NCI-H146 treated with DMSO at 0.1 percent for 48 hours (cell line): ENCODE data around the gene ADIPOR2.
"Not testable (repeated sequence)": the region's sequence is repeated elsewhere in the genome, so short reads cannot be mapped to it uniquely, and the experiment has no call there.

Source experiments
- DNase-seq: peaks from one replicate; lab custom pipeline; 2025; ENCODE audit not compliant: unreplicated experiment; lab: John Stamatoyannopoulos, UW

Gene ADIPOR2

DNA sequence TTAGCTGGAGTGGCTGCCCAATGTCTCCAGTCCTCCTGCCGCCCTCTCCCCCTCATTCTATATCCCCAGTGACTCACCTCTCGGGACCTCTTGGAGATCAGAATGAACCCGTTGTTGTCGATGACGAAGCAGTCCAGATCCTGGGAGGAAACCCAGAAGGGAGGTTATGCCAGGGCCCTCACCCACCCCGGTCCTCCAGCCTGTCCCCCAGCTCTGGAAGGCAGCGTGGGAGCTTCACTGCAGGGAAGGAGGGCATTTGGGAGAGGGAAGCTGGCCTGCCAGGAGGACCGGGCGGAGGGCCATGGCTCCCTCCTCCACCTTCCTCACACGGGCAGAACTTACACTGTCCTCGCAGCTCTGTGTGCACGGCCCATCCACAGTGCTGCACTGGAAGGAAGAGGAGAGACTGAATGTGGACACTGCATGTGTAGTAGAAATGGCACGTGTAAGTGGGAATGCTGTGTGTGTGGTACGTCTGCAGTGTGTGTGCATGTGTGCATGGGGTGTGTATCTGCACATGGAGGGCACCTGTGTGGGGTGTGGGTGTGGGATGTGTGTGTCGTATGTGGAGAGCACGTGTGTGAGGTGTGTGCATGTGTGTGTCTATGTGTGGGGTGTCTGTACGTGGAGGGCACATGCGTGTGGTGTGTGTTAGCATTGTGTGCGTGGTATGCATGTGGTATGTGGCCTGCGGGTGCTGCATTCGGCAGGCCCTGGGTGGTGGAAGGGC lies 119.5 kb downstream of the ADIPOR2 start:
- DNase-seq, result no peak

DNA sequence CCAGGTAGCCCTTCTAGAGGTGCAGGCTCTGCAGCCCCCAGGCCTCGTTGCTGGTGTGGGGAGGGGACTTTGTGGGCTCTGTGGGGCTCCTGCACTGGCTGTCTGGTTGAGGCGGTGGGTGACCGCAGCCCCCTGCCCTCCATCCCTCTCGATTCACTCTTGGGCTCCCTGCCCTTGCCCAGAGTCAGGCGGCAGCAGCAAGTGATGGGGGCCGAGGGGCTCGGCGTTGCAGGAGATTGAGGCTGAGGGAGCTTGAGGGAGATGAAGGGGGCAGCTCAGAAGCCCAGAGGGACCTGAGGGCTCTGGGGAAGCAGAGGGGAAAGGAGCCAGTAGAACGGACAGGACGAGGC lies 120.0 kb downstream of the ADIPOR2 start:
- DNase-seq, result no peak

DNA sequence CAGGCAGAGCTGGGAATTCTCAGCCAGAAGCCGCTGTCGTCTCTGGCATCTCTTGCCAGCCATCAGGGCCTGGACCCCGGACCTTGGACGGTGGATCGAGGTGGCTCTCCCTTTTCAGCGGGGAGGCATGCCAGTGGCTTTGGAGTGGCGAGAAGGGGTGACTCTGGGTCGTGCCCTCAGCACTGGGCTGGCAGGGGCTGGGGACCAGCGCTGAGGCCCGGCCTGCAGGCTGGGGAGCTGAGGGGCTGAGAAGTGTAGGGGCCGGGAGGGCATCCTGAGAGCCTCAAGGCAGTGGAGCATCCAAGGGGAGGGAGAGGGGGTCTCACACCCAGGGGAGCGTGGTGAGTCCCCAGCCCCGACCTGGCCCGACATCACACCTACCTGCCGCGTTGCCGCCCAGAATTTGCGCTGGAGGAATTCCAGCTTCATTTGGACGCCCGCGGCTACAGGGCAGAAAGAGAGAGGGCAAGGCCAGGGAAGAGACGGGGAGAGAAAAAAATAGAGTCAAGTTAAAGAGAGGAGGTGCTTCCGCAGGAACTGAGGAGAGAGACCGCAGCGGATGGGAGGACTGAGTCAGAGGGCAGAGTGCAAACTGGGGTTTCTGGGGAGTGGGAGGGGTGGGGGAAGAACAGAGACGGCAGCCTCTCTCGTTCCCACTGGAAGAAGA lies 120.5 kb downstream of the ADIPOR2 start:
- no peak for DNase-seq

DNA sequence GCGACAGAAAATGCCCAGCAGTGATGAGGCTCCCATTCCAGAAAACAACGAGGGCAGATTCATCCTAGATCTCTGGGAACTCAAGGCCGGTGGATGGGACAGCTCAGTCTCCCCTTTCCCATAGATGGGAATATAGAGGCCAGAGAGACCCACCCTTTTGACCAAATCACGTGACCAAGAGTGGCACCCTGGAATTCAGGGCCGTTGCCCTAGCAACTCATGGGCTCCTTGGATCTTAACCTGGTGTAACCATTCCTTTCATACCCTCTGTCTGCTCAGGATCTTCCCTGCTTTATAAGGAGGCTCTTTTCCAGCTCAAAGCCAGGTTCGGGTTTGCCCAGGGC lies 121.0 kb downstream of the ADIPOR2 start:
- no peak for DNase-seq

DNA sequence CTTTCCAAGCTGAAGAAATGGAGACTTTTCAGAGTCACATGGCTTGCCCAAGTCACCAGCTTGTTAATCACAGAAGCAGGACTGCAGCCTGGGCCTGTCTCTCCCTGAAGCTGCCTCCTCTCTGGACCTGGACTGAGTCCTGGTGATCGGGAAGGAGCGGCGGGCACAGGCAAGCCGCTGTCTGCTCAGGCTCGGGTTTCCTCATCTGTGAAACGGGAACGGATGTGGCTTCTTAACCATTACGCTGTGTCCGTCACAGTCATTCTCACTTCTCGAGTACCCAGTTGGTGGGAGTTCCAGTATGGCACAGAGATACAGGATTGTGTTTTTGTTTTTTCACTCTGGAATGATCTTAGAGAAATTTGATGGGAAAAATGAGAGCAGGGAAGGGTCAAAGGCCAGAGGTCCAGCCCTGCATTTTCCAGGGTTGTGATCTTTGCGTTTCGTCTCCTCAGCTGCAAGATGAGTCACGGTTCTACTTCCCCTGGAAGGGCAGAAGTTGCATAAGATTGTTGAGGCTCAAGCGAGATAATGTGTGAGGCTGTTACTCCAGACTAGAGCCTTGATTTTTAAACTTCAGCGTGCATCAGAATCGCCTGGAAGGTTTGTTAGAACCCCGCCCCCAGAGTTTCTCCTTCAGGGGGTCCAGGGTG lies 121.9 kb downstream of the ADIPOR2 start:
- DNase-seq, result no peak

DNA sequence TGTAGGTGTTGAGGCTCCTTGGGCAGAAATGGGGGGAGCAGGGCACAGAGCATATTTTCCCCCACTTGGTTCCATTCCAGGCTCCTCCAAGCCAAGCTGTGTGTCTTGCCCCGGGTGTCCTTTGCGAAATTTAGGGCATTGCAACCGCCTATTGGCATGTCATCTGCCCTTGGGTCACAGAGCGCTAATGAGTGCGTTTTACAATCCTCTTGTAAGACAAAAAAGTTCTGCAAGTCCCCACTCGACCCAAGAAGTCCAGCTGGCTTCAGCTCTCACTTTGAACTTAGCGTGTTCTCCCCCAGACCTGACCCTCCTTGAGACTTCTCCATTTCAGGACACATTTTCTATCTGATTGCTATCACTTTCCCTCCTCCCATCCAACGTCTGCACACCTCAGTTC lies 123.4 kb downstream of the ADIPOR2 start:
- no peak for DNase-seq

DNA sequence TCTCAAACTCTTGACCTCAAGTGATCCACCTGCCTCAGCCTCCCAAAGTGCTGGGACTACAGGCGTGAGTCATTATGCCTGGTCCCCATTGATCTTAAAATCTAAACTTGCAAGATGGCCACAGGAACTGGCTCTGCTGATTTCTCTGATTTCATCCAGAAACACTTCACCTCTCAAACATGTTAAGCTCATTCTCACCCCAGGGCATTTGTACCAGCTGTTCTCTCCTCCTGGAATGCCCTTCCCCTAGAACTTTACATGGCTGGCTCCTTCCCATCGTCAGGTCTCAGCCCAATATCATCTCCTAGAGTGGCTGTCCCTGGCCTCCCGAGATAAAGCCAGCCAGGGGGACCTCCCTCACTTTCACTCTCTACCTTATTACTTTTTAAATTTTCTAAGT lies 124.2 kb downstream of the ADIPOR2 start:
- no peak for DNase-seq

DNA sequence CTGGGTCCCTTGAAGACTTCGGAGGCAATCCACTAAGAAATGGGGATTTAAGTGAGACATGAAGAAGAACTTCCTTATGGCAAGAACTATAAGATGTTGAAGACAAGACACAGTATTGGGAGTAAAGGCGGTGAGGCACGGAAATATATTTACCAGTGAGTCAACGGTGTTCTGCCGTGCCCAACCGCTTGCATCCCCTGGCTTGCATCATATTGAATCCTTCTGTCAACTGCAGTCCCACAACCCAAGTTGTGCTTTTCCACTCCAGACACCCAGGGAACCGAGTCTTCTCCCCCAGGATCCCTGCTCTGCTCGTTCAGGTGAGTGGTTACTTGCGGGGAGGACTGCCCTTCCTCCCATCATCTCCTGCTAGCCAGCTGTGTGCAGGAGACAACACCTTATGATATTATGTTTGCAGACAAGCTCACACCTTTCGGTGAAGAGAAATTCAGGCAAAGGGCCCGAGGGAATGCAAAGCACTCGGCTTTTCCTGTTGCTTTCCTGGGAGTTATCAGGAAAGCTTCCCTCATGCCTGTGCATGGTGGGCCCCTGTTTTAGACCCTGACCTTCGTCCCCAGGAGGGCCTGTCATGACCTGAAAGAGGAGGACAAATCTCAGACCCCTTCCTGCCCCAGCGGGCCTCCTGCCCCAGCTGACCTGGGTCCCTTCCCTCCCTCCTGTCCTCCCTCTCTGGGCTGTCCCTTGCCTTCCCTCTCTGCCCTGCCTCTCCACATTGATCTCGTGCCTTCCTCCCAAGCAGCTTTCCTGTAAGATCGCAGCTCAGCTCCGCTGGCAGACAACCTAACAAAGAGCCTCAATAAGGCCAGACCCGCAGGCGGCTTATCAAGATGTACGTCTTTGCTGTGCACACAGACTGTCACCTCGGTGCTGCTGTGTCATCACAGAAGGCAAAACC lies 125.2 kb downstream of the ADIPOR2 start:
- DNase-seq, result no peak

DNA sequence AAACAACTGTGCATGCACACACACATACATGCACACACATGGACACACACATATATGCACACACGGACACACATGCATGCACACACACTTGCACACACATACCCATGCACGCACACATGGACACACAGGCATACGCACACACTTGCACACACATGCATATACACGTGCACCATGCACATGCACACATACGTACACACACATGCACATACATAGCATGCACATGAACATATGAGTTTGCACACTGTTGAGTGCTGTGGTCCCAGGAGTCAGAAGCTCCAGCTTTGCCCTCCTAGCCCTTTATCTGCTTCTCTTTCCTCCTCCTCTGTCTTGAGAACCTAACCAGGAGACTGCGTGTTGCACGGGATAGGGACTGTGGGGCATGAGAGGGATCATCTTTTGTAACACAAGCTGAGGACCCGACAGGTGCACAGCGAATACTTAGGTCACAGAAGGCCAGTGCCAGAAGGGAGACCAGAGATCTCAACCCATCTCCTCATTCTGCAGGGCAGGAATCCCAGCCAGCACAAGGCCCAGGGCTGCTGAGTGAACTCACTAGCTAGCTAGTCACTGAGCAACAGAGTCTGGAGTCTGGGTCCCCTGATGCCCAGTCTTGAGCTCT lies 126.0 kb downstream of the ADIPOR2 start:
- no peak for DNase-seq

DNA sequence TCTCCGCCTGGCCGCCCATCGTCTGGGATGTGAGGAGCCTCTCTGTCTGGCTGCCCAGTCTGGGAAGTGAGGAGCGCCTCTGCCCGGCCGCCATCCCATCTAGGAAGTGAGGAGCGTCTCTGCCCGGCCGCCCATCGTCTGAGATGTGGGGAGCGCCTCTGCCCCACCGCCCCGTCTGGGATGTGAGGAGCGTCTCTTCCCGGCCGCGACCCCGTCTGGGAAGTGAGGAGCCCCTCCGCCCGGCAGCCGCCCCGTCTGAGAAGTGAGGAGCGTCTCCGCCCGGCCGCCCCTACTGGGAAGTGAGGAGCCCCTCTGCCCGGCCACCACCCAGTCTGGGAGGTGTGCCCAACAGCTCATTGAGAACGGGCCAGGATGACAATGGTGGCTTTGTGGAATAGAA lies 127.1 kb downstream of the ADIPOR2 start:
- not testable (repeated sequence) for DNase-seq

DNA sequence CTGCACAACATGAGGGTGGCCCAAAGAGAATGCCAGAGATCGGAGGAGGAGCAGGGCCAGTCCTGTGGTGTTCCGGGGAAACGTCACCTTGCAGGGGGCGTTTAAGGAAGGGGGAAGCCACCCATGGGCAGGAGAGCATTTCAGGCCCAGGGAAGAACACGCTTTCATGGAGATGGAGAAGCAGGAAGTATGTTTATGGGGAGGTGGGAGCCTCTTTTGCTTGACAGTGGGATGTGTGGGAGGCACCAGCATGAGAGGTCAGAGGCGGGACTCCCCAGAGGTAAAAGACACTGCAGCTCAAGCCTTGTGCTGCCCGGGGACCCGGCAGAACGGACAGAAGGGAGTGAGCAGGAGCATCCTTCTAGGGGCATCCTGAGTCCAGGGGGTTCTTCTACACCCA lies 128.2 kb downstream of the ADIPOR2 start:
- no peak for DNase-seq

DNA sequence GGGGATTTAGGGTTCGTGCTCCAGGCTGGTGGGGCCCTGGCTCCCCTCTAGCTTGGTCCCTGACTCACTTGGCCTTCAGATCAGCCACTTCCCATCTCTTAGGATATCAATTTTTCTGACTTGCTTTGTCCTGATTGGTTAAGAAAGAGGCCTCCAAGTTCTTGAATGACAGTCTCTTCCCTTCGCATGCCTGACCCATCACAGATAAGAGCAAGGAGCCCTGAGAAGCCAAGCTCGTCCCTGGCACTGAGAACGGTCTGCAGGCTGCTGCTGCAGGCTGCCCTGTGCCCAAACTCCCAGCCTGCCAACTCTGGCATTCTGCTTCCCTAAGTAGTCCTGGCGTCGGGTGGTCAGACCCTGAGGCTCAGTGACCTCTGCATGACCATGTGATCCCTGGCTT lies 128.7 kb downstream of the ADIPOR2 start:
- DNase-seq, result no peak

DNA sequence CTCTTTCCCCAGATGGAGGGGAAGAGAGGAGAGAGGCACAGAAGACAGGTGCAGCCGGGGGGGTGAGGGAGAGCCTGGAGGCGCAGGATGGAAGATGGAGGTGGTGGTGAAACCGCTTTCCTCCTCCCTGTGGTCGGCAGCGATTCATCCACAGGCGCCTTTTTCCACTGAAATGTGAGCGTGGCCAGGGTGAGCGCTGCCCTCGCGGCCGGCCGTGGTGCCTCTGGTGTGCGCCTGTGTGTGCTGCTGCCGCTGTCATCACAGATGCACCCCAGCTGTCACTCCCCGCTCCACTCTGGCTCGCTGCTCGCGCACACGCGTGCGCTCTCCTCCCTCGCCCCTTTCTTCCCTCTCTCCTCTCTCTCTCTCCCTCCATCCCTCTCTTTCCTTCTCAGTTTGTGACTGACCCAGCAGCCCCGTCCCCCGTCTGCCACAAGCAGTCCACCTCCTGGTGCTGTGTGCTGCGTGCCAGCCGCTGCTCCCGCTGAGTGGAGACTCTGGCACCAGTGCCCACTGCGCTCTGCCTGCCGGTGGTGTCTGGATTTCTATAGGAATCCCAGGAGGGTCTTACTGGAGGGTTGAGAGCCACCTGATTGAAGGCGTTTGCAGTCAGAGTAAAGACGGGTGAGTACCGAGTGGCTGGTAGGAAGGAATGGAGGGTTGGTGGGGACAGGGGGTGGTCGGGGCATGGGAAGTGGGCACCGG lies 129.5 kb downstream of the ADIPOR2 start, which contains the start of gene LRTM2:
LRTM2 (plus strand) TSS at position 375 of the 705 bp plus-strand sequence. CDS start 7,584 bp downstream, outside the sequence.
- no peak for DNase-seq

DNA sequence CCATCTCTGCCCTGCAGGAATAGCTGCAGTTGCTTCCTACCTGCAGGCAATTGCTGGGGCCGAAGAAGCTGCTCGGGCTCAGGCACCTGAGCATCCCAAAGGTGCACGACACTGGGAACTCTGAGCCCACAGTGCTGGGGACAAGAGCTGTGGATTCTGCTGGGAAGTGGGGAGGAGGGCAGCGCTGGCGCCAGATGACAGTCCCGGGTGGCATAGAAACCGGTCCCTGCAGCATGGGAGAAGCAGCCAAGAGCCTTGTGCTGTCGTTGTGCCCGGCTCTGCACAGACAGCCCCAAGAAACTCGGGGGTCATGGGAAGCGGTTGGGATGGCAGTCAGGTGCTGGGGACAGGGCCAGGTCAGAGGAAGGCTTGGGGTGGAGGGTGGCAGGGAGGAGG lies 130.0 kb downstream of the ADIPOR2 start:
- no peak for DNase-seq

DNA sequence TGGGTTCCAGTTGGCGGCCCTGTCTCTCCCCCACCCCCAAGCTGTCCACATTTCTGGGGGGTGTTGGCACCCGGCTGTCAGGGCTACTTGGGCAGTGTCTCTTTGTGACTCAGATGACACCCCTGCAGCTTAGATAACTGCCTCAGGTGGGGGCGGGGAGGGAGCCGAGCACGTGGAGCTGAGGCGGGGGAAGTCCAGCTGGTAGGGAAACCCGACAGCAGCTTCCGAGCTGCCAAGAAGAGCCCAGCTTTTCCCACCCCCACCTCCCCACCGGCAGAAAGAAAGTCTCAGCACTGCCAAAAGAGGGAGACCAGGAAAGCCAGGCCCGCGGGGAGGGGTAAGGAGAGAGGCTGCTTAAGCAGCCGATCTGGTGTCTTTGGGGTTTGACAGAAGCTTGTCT lies 130.9 kb downstream of the ADIPOR2 start:
- no peak for DNase-seq

DNA sequence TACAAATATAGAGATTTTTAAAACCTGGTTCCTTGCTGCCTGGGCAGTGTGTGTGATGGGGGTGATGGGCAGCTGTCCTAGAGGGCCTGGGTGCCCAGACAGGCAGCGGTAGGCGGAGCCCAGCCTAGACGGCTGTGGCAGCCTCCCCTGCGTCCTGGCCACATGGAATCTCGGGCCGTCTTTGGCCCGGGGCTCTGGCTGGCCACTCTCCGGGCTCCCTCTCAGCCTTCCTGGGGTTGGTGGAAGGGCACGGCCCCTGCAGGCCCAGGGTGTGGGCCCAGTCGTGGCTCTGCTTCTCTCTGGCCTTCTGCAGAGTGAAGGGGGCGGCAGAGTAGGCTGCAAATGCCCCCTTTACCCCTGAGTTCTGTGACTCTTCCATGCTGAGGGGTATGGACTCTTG lies 131.8 kb downstream of the ADIPOR2 start:
- DNase-seq, result no peak

DNA sequence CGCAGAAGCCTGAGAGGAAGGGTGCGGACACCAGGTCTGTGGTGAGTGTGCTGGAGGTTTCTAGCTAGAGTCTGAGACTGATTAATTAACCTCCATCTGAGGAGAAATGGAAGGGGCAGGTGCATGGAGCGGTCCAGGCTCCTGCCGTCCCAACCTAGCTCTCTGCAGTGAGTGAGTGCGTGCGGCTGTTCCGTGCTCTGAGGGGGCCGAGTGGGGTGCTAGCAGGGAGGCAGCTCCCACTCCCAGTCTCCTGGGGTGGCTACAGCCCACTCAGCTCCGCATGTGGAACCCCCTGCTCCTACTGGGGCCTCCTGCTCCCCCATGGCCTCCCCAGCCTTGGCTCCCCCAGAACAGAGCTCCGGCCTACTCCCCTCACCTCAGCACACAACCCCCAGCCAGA lies 132.4 kb downstream of the ADIPOR2 start:
- DNase-seq, result no peak

DNA sequence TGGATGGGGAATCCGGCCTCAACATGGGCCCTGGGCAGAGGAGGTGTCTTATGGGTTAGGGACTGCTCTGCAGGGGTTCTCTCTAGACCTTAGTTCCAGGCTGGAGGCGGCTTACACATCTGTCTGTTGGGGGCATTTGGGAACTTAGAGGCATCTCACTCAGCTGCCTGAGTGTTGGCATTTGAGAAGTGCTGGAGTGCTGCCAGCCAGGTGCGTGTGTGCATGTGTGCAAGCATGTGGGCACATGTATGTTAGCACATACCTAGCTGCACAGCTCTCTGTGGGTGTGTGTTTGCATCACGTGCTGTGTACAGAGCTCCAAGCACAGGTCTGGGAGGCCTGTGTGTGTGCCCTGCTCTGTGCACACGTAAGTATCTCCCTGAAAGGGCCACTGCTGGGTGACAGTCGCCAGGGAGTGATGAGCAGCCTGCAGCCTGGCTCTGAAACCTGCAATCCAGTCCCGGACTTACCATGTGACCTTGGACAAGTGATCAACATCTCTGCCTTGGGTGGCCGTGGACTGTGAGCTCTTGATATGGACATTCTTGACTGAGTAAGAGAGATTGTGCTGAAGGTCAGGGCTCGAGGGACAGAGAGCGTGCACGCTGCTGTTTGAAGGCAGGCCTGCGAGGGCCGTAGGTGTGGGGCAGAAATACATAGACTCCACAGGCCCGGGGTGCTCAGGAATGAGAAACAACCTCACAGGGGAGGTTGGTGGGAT lies 134.7 kb downstream of the ADIPOR2 start:
- DNase-seq, result no peak

DNA sequence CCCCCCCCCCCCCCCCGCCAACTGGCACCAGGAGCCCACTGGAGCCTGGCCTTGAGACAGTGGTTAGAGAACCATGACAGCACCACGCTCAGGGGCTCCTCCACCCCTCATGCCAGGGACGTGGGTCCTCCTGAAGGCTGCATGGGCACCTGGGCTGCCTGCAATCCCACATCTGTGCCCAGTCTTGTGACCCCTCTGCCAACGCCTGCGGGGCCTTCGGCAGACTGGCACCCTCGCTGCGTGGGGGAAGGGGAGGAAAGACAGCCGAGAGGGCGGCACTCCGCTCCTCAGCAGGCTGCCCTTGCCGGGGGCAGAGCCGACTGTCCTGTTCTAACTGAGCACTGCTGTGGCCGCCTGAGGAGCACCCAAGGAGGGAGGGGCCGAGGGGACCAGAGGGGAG lies 135.5 kb downstream of the ADIPOR2 start:
- DNase-seq, result no peak
